ENCODE results near the gene BEGAIN.

BEGAIN gene

GRCh38 chr14:100587086-100587762 is at the start of gene BEGAIN:
BEGAIN (minus strand) TSS chr14:100587417; CDS start chr14:100587290, 127 bp downstream.
- DNase-seq: peak; percentile 24

GRCh38 chr14:100636559-100636958 is 49.3 kb upstream of the BEGAIN start:
- DNase-seq: no peak

GRCh38 chr14:100634026-100634425 is 46.8 kb upstream of the BEGAIN start:
- DNase-seq: no peak

GRCh38 chr14:100633406-100633805 is 46.2 kb upstream of the BEGAIN start:
- DNase-seq: no peak

- no peak for DNase-seq
Measured at GRCh38 chr14:100629696-100630095, 42.5 kb upstream of the BEGAIN start.

- no peak for DNase-seq
Measured at GRCh38 chr14:100629098-100629497, 41.9 kb upstream of the BEGAIN start.

GRCh38 chr14:100628225-100628624 is 41.0 kb upstream of the BEGAIN start:
- no peak for DNase-seq

- DNase-seq: no peak
Measured at GRCh38 chr14:100626614-100627013, 39.4 kb upstream of the BEGAIN start.

- no peak for DNase-seq
Measured at GRCh38 chr14:100623961-100624360, 36.7 kb upstream of the BEGAIN start.

GRCh38 chr14:100623557-100623956 is 36.3 kb upstream of the BEGAIN start:
- DNase-seq: no peak

GRCh38 chr14:100622708-100623485 is 35.7 kb upstream of the BEGAIN start:
- DNase-seq: peak; percentile 18

GRCh38 chr14:100622224-100622623 is 35.0 kb upstream of the BEGAIN start:
- no peak for DNase-seq

GRCh38 chr14:100621806-100622205 is 34.6 kb upstream of the BEGAIN start:
- no peak for DNase-seq

GRCh38 chr14:100620255-100621100 is 33.3 kb upstream of the BEGAIN start:
- no peak for DNase-seq

- no peak for DNase-seq
Measured at GRCh38 chr14:100619396-100620254, 32.4 kb upstream of the BEGAIN start.

GRCh38 chr14:100618763-100619320 is 31.6 kb upstream of the BEGAIN start:
- DNase-seq: no peak

GRCh38 chr14:100618318-100618693 is 31.1 kb upstream of the BEGAIN start:
- DNase-seq: no peak

GRCh38 chr14:100617410-100618317 is 30.4 kb upstream of the BEGAIN start:
- DNase-seq: no peak

GRCh38 chr14:100616854-100617409 is 29.7 kb upstream of the BEGAIN start:
- no peak for DNase-seq

Measured in activated CD4-positive, CD25-positive, alpha-beta regulatory T cell treated with anti-CD3 and anti-CD28 coated beads, Interleukin-2, amount 50 U/mL, for 72 hours (primary cell).